ENCODE results near the gene LRRC56.

The LRRC56 gene

DNA sequence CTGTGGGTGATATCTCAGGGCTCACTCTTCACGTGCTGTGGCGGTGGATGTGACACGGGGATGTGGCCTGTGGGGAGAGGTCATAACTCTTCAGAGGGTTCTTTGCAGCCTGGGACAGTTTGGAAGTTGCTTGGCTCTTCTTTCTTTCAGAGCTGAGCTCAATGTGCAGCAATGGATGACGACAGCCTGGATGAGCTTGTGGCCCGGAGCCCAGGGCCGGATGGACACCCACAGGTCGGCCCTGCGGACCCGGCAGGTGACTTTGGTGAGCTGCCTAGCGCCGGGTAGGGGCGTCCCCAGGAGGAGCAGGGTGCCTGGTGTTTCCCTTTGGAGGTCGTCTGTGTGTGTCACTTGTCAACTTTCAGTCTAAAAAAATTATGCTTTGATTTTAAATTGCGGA lies 44.0 kb downstream of the LRRC56 start:
- peaks cover 51% of the 10 kb centered on the region for H3K4me1 Mint-ChIP-seq (ENCODE audit: low read depth)
- no peaks in the 10 kb centered on the region for H3K27me3 Mint-ChIP-seq
- intact Hi-C loops (cut with micrococcal nuclease): no loop called here
- no peak overlapping the region for H3K4me3 Mint-ChIP-seq
- H3K36me3 Mint-ChIP-seq (ENCODE audit: low read depth): peaks cover 61% of the 10 kb centered on the region
- H3K9me3 Mint-ChIP-seq: no peaks in the 10 kb centered on the region
- peak overlapping the region; percentile 41 for H3K27ac Mint-ChIP-seq

DNA sequence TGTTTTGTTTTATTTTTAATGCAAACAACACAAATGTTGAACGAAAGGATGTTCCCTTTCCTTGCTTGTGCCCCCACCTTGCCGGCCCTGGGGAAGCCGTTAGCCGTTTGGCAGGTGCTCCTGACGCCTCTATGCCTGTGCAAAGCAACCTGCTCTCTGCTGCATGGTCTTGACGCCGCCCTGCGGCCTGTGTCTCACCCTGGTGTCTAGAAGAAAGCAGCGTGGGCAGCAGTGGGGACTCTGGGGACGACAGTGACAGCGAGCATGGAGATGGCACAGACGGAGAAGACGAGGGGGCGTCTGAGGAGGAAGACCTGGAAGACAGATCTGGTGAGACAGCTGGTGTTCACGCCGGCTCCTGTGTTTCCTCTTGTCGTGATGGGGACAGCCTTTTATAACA lies 44.4 kb downstream of the LRRC56 start:
- Mint-ChIP-seq H3K4me3 (no peak overlapping the region), H3K9me3 (no peaks in the 10 kb centered on the region), H3K4me1 (ENCODE audit: low read depth) (peaks cover 56% of the 10 kb centered on the region), H3K36me3 (ENCODE audit: low read depth) (peaks cover 64% of the 10 kb centered on the region), H3K27ac (no peak overlapping the region), H3K27me3 (no peaks in the 10 kb centered on the region)
- intact Hi-C loops (cut with micrococcal nuclease): no loop called here

DNA sequence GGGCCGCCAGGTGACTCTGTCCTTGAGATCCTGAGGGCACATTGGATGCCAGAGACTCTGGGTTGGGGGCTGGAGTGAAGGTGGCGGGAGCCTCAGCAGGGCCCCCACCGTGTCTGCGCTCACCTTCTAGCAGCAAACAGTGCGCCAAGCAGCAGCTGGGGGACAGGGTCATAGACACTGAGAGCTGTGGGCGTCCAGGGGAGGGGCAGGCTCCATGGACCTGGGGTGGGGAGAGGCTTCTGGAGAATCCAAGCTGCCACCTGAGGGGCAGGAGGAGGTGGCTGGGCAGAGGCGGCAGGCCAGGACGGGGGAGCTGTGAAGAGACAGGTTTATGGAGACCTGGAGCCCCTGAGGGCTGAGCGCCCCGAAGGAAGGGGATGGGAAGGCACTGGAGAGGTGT lies 47.0 kb downstream of the LRRC56 start:
- H3K27me3 Mint-ChIP-seq: no peaks in the 10 kb centered on the region
- no peak overlapping the region for H3K4me3 Mint-ChIP-seq
- H3K9me3 Mint-ChIP-seq: no peaks in the 10 kb centered on the region
- intact Hi-C loops (cut with micrococcal nuclease): no loop called here
- peaks cover 77% of the 10 kb centered on the region for H3K36me3 Mint-ChIP-seq (ENCODE audit: low read depth)
- H3K4me1 Mint-ChIP-seq (ENCODE audit: low read depth): peaks cover 58% of the 10 kb centered on the region
- H3K27ac Mint-ChIP-seq: no peak overlapping the region

DNA sequence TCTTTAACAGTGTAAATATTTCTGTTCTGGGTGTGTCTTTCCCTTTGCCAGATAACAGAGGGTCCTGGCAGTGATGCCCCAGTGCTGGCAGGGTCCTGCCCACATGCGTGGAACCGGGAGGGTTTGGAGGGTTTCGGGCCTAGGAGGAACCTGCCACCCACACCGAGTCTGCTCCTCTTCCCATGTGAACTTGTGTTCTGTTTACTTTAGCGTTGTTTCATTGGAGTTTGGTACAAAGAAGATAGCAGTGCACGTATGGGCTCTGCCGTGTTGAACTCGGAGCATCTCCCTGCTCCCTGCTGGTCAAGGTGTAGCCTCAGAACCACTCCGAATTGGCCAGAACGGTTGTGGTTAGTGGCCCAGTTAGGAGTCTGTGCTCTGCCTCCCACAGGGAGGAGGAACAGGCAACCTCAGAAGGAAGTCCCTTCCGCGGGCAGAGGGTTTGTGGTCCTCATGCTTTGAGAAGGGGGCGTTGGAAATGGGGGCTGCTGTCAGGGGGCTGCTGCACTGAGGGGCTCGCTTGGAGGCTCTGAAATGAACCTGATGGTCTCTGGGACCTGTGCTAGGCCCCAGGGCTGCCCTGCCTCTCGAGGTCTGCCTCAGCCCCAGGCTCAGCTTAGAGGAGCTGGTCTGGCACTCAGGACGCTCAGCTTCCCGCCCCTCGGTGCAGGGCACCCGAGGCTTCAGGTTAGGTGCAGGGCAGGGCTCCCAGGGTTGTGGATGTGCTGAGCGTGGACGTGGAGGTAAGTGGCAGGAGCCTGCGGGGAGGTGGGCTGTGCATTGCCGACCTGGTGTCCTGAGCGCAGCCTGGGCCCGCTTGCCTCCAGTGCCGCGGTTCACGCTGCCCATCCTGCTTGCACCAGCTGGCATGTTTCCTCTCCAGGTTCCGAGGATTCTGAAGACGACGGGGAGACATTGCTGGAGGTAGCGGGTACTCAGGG lies 49.3 kb downstream of the LRRC56 start:
- Mint-ChIP-seq H3K27ac (peak overlapping the region; percentile 89), H3K4me1 (ENCODE audit: low read depth) (peaks cover 38% of the 10 kb centered on the region), H3K9me3 (no peaks in the 10 kb centered on the region), H3K36me3 (ENCODE audit: low read depth) (peaks cover 89% of the 10 kb centered on the region), H3K4me3 (peak overlapping the region; percentile 42), H3K27me3 (no peaks in the 10 kb centered on the region)
- intact Hi-C loops (cut with micrococcal nuclease): no loop called here

DNA sequence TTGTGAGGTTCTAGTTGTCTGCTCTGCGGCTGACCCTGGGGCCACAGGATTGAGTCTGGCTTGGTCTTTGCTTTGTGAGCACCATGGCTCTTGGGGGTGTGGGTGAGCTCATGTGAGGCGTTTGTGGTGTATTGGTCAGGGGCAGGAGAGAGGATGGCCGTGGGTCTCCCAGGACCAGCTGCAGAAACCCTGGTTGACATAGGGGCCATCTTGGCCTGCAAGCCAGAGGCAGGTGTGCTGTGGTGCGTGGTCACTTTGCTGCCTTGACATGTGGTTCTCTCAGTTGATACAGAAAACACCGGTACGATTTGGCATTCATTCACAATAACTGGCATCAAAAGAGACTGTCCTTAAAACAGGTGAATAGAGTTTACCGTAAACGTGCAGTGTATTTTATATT lies 50.2 kb downstream of the LRRC56 start:
- peak overlapping the region; percentile 10 for H3K4me3 Mint-ChIP-seq
- H3K36me3 Mint-ChIP-seq (ENCODE audit: low read depth): peaks cover 89% of the 10 kb centered on the region
- H3K9me3 Mint-ChIP-seq: no peaks in the 10 kb centered on the region
- H3K4me1 Mint-ChIP-seq (ENCODE audit: low read depth): peaks cover 36% of the 10 kb centered on the region
- no peaks in the 10 kb centered on the region for H3K27me3 Mint-ChIP-seq
- H3K27ac Mint-ChIP-seq: peak overlapping the region; percentile 89
- intact Hi-C loops (cut with micrococcal nuclease): no loop called here

DNA sequence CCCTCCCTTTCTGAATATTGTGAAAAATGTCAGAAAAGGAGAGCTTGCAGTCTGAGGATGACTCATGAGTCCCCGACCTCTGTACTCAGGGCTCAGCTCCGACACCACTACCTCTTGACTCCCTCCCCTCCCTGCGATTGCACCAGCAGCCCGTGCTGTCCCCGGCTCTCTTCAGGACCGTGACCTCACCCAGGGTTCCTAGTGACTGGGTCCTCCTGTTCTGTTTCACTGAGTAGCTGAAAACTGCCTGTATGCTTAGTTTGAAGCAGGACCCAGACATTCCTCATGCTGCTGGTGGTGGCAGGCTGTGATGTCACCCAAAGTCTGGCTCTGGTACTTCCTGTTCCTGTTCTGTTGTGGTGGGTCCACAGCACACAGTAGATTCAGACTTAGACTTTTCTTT lies 50.7 kb downstream of the LRRC56 start:
- Mint-ChIP-seq H3K27ac (peak overlapping the region; percentile 89), H3K4me3 (peak overlapping the region; percentile 59), H3K36me3 (ENCODE audit: low read depth) (peaks cover 89% of the 10 kb centered on the region), H3K4me1 (ENCODE audit: low read depth) (peaks cover 36% of the 10 kb centered on the region), H3K27me3 (no peaks in the 10 kb centered on the region), H3K9me3 (no peaks in the 10 kb centered on the region)
- intact Hi-C loops (cut with micrococcal nuclease): no loop called here

DNA sequence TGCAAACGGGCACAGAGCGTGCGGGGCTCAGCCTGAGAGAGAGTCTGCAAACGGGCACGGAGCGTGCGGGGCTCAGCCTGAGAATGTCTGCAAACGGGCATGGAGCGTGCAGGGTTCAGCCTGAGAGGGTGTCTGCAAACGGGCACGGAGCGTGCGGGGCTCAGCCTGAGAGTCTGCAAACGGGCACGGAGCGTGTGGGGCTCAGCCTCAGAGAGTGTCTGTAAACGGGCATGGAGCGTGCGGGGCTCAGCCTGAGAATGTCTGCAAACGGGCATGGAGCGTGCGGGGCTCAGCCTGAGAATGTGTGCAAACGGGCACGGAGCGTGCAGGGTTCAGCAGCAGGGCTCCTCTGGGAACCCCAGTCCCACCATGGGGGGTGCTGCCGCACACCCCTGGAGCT lies 52.5 kb downstream of the LRRC56 start:
- H3K9me3 Mint-ChIP-seq: no peaks in the 10 kb centered on the region
- H3K27ac Mint-ChIP-seq: no peak overlapping the region
- peaks cover 36% of the 10 kb centered on the region for H3K4me1 Mint-ChIP-seq (ENCODE audit: low read depth)
- no peak overlapping the region for H3K4me3 Mint-ChIP-seq
- no peaks in the 10 kb centered on the region for H3K27me3 Mint-ChIP-seq
- H3K36me3 Mint-ChIP-seq (ENCODE audit: low read depth): peaks cover 89% of the 10 kb centered on the region
- intact Hi-C loops (cut with micrococcal nuclease): no loop called here

DNA sequence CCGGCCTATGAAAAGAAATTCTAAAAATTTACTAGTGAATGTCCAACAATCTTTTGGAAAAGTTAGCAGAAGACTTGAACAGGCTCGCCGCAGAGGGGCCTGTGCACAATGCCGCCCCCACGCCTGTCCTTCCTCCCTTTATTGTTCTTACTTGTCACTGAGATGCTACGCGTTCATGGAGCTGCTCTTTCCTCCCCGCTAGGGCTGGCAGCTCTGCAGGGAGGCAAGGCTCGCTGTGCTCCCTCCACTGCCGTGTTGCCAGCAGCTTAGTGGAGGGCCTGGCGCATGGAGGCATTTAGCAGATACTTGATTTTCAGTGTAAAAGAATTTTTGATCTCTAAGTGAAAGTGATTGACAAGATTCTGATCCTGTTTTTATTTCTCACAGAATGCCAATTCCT lies 53.7 kb downstream of the LRRC56 start:
- H3K27ac Mint-ChIP-seq: no peak overlapping the region
- no peak overlapping the region for H3K4me3 Mint-ChIP-seq
- H3K36me3 Mint-ChIP-seq (ENCODE audit: low read depth): peaks cover 100% of the 10 kb centered on the region
- peaks cover 33% of the 10 kb centered on the region for H3K4me1 Mint-ChIP-seq (ENCODE audit: low read depth)
- intact Hi-C loops (cut with micrococcal nuclease): no loop called here
- H3K9me3 Mint-ChIP-seq: no peaks in the 10 kb centered on the region
- no peaks in the 10 kb centered on the region for H3K27me3 Mint-ChIP-seq

DNA sequence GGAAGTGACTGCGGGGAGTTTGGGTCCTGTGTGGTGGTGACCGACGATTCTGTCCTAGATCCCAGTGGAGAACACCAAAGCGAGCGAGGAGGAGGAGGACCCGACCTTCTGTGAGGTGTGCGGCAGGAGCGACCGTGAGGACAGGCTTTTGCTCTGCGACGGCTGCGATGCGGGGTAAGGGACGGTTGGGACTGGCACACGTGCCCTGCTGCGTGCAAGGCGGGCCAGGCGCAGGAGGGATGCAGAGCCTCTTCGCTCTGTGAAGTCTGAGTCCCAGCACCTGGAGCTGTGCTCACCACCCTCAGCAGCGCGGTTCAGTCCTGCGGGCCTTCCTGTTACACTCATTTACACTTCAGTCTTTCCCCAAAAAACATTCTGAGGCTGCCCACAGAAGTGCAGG lies 55.2 kb downstream of the LRRC56 start:
- Mint-ChIP-seq H3K4me1 (ENCODE audit: low read depth) (peaks cover 18% of the 10 kb centered on the region), H3K9me3 (no peaks in the 10 kb centered on the region), H3K27me3 (no peaks in the 10 kb centered on the region), H3K4me3 (no peak overlapping the region), H3K36me3 (ENCODE audit: low read depth) (peaks cover 100% of the 10 kb centered on the region), H3K27ac (no peak overlapping the region)
- intact Hi-C loops (cut with micrococcal nuclease): no loop called here

DNA sequence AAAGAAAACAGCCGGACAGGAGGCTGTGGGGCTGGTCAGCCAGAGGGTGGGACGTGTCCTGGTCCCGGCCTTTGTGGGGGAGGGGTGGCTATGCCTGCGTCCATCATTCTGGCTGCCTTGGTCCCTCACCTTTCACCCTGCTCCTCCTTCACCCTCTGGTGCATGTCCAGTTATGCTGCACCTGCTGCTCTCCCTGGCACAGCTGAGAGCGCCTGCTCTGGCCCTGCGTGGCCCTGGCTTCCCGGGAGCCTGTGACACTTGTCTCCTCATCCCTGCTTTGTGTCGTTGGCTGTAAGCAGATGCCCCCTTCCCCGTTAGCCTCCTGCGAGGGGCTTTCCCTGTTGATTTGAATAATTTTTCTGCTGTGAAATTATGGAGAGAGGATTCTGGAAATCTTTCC lies 55.6 kb downstream of the LRRC56 start:
- no peaks in the 10 kb centered on the region for H3K27me3 Mint-ChIP-seq
- no peak overlapping the region for H3K27ac Mint-ChIP-seq
- peaks cover 14% of the 10 kb centered on the region for H3K4me1 Mint-ChIP-seq (ENCODE audit: low read depth)
- no peaks in the 10 kb centered on the region for H3K9me3 Mint-ChIP-seq
- intact Hi-C loops (cut with micrococcal nuclease): no loop called here
- peaks cover 100% of the 10 kb centered on the region for H3K36me3 Mint-ChIP-seq (ENCODE audit: low read depth)
- H3K4me3 Mint-ChIP-seq: no peak overlapping the region

DNA sequence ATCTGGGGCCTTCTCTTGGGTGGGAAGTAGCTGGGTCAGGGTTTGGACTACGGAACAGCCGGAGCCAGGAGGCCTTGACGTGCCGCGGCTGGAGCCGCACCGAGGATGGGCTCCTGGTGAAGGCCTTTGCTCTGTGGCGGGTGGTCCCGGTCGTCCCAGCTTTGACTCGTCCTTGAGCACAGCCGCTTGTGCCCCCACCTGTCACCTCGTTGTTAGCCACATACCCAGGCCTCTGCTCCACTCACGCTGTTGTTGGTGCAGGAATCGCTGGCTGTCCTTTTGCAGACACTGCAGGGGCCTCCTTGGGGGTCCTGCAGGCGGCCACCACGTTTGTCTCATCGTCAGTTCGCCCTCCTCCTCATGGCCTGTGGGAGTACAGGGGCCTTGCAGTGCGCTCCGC lies 56.0 kb downstream of the LRRC56 start:
- no peak overlapping the region for H3K27ac Mint-ChIP-seq
- H3K9me3 Mint-ChIP-seq: no peaks in the 10 kb centered on the region
- peaks cover 100% of the 10 kb centered on the region for H3K36me3 Mint-ChIP-seq (ENCODE audit: low read depth)
- no peak overlapping the region for H3K4me3 Mint-ChIP-seq
- H3K27me3 Mint-ChIP-seq: no peaks in the 10 kb centered on the region
- intact Hi-C loops (cut with micrococcal nuclease): no loop called here
- H3K4me1 Mint-ChIP-seq (ENCODE audit: low read depth): peaks cover 10% of the 10 kb centered on the region

DNA sequence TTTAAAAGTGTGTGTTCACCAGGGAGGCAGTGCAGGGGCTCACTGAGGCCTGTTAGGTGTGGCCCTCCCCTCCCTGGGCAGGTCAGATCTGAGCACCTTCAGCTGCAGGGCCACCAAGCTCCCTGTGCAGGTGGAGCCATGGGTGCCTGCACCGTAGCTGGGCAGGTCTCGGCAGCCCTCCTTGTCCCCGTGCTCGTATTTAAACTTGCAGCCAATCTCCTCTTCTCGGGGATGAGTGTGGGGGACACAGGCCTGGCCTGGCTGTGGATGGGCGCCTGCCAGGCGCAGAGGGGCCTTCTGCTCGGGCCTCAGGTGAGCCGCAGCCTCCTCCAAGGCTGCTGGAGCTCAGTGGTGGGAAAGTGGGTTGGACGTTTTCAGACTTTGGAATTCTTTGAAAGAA lies 58.1 kb downstream of the LRRC56 start:
- Mint-ChIP-seq H3K27me3 (no peaks in the 10 kb centered on the region), H3K36me3 (ENCODE audit: low read depth) (peaks cover 100% of the 10 kb centered on the region), H3K4me1 (ENCODE audit: low read depth) (no peaks in the 10 kb centered on the region), H3K27ac (no peak overlapping the region), H3K4me3 (no peak overlapping the region), H3K9me3 (no peaks in the 10 kb centered on the region)
- intact Hi-C loops (cut with micrococcal nuclease): no loop called here

DNA sequence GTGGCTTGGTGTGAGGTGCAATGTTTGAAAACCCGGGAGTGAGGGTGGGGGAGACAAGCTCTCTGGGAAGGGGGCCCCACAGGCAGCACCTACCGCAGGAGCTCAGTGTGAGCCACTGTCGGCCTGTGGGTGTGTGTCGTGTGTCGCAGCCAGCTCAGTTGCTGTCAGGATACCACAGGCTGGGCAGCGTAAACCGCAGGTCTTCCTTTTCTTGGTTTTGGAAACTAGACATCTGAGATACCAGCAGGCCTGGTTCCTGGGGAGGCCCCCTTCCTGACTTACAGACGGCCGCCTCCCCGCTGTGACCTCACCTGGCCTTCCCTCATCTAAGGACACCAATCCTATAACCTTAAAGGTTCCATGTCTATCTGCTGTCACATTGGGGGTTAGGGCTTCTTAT lies 59.0 kb downstream of the LRRC56 start:
- Mint-ChIP-seq H3K4me1 (ENCODE audit: low read depth) (no peaks in the 10 kb centered on the region), H3K27ac (no peak overlapping the region), H3K4me3 (no peak overlapping the region), H3K36me3 (ENCODE audit: low read depth) (peaks cover 100% of the 10 kb centered on the region), H3K9me3 (no peaks in the 10 kb centered on the region), H3K27me3 (no peaks in the 10 kb centered on the region)
- intact Hi-C loops (cut with micrococcal nuclease): no loop called here

DNA sequence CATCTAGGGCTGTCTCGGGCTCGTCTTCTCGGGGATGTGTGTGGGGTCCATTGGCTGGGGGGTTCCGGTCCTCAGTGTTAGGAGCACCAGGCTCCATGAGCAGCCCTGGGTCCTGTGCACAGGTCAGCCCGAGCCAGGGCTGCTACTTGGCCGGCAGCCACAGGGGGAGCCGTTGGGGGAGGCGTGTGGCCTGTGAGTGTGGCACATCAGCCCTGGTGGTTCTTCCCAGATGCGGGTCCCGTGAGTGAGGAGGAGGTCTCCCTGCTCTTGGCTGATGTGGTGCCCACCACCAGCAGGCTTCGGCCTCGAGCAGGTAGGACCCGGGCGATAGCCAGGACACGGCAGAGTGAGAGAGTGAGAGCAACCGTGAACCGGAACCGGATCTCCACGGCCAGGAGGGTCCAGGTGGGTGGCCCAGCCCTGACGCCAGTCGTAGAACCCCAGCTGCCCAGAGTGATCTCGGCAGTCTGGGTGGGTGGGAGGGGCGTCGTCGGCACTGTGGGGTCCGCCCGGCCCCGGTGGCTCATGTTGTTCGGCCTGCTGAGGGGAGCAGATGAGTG lies 59.9 kb downstream of the LRRC56 start:
- intact Hi-C loops (cut with micrococcal nuclease): no loop called here
- Mint-ChIP-seq H3K4me1 (ENCODE audit: low read depth) (no peaks in the 10 kb centered on the region), H3K4me3 (no peak overlapping the region), H3K36me3 (ENCODE audit: low read depth) (peaks cover 100% of the 10 kb centered on the region), H3K9me3 (no peaks in the 10 kb centered on the region), H3K27me3 (no peaks in the 10 kb centered on the region), H3K27ac (no peak overlapping the region)
